Stomach smooth muscle (tissue), 2 donors: ENCODE data around the gene KPTN.
A peak's percentile ranks its signal among the peaks of the same experiment; 100 is the strongest.

ENCODE experiments used
- H3K27ac ChIP-seq: one replicate; pipeline ENCODE4 v1.7.0; 2013; ENCODE audit warnings: mild to moderate bottlenecking, low read length, inconsistent platforms
- H3K27me3 ChIP-seq, 2 donors: one replicate each; pipeline ENCODE4 v1.7.0; 2013; ENCODE audit warnings: low read length in 2 of 2; ENCODE audit not compliant: insufficient read depth in 2 of 2, control insufficient read depth in 1 of 2
- H3K36me3 ChIP-seq, 2 donors: one replicate each; pipeline ENCODE4 v1.7.0; 2013; ENCODE audit warnings: low read length in 2 of 2; ENCODE audit not compliant: control insufficient read depth in 2 of 2, insufficient read depth in 2 of 2
- H3K4me1 ChIP-seq: one replicate; pipeline ENCODE4 v1.7.0; 2013; ENCODE audit warnings: low read length; ENCODE audit not compliant: control insufficient read depth, insufficient read depth
- H3K4me3 ChIP-seq, 2 donors: one replicate each; pipeline ENCODE4 v1.7.0; 2013; ENCODE audit warnings: low read length in 2 of 2
- H3K9ac ChIP-seq, 2 donors: one replicate each; pipeline ENCODE4 v1.7.0; 2013; ENCODE audit warnings: low read length in 2 of 2, mild to moderate bottlenecking in 1 of 2
- H3K9me3 ChIP-seq, 2 donors: one replicate each; pipeline ENCODE4 v1.7.0; 2013; ENCODE audit warnings: low read length in 2 of 2; ENCODE audit not compliant: control insufficient read depth in 2 of 2
- donor health status: healthy.
- donor health status: Pancreatic carcinoma.

Gene KPTN

GRCh38 chr19:47497050-47497766 is 13.2 kb upstream of the KPTN start:
- Histone ChIP-seq H3K27me3 (no peaks in the 10 kb centered on the region), H3K4me1 (peaks cover 4% of the 10 kb centered on the region), H3K4me3 (no peak overlapping the region), H3K27ac (no peak overlapping the region), H3K36me3 (peaks cover 36 to 44% of the 10 kb centered on the region in 2 donors), H3K9me3 (no peaks in the 10 kb centered on the region), H3K9ac (no peak overlapping the region)

- no peak overlapping the region for H3K9ac ChIP-seq
- peaks cover 39 to 49% of the 10 kb centered on the region in 2 donors for H3K36me3 ChIP-seq
- H3K27ac ChIP-seq = peak overlapping the region; percentile 6
- no peak overlapping the region for H3K4me3 ChIP-seq
- no peaks in the 10 kb centered on the region for H3K4me1 ChIP-seq
- H3K9me3 ChIP-seq = no peaks in the 10 kb centered on the region
- H3K27me3 ChIP-seq = no peaks in the 10 kb centered on the region
Measured at GRCh38 chr19:47495478-47496372, 11.7 kb upstream of the KPTN start.

- no peak overlapping the region for H3K27ac ChIP-seq
- no peak overlapping the region for H3K4me3 ChIP-seq
- no peaks in the 10 kb centered on the region for H3K27me3 ChIP-seq
Measured at GRCh38 chr19:47494729-47495128, 10.7 kb upstream of the KPTN start.

DNA sequence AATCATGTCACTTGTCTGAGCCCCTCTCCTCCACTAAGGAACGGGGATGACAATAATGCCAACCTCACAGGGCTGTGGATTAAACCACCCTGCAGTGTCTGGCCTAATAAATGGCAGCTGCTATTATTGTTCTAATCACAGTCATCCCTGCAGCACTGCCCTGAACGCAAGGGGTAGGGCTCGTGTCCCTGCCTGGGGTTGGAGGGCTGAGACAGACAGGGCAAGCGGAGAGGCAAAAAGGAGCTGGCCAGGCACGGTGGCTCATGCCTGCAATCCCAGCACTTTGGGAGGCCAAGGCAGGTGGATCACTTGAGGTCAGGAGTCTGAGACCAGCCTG is 10.2 kb upstream of the KPTN start:
- H3K4me1 ChIP-seq = no peaks in the 10 kb centered on the region
- no peak overlapping the region for H3K27ac ChIP-seq
- H3K9ac ChIP-seq = no peak overlapping the region
- no peak overlapping the region for H3K4me3 ChIP-seq
- H3K27me3 ChIP-seq = no peaks in the 10 kb centered on the region
- no peaks in the 10 kb centered on the region for H3K9me3 ChIP-seq
- peaks cover 40 to 47% of the 10 kb centered on the region in 2 donors for H3K36me3 ChIP-seq

More at GRCh38 chr19:47494729-47495128, 10.7 kb upstream of the KPTN start:
- H3K9ac ChIP-seq = no peak overlapping the region
- no peaks in the 10 kb centered on the region for H3K4me1 ChIP-seq
- H3K36me3 ChIP-seq = peaks cover 38 to 48% of the 10 kb centered on the region in 2 donors
- no peaks in the 10 kb centered on the region for H3K9me3 ChIP-seq

DNA sequence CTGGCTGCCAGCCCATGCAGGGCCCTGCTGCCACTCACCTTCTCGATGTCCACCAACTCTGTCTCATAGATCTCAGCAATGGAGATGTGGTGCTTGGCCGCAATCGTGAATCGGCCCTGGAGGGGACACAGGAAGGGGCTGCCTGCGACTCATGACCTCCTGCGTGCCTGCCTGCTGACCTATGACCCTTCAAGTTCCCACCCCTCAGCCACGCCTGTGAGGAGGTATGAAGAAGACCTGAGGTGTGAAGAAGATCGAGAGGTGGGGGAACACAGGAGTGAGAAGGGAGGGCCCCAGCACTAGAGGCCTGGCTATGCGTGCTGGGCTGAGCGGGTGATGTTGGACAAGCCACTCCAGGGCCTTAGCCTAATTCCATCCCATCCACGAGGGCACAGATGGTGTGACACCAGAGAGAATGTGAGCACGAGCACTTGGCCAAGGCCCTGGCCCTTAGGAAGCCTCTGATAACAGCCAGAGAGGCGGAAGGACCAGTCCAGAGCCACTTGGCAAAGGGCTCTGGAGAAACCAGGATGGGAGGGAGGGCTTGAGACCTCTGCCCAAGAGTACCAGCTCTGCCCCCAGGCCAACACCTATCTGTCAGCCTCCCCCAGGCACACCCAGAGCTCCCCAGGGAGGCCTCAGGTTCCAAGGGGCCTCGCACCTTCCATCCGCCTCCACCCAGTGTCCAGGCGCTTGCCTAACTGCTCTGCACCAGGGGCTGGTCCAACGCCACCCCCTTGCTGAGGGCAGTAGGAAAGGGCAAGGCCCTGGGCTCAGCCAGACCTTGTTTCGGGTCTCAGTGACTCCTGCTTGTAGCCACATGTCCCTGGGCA is 9.6 kb upstream of the KPTN start:
- Histone ChIP-seq H3K27ac (no peak overlapping the region), H3K4me1 (peaks cover 2% of the 10 kb centered on the region)

GRCh38 chr19:47492571-47493377 is 8.8 kb upstream of the KPTN start:
- peaks cover 2% of the 10 kb centered on the region for H3K4me1 ChIP-seq
- no peaks in the 10 kb centered on the region for H3K27me3 ChIP-seq
- no peak overlapping the region for H3K4me3 ChIP-seq
- peaks cover 42 to 44% of the 10 kb centered on the region in 2 donors for H3K36me3 ChIP-seq
- no peaks in the 10 kb centered on the region for H3K9me3 ChIP-seq
- no peak overlapping the region for H3K9ac ChIP-seq
- H3K27ac ChIP-seq = no peak overlapping the region

More for the DNA sequence above, 9.6 kb upstream of the KPTN start:
- Histone ChIP-seq H3K9ac (no peak overlapping the region), H3K4me3 (no peak overlapping the region), H3K36me3 (peaks cover 41 to 44% of the 10 kb centered on the region in 2 donors), H3K27me3 (no peaks in the 10 kb centered on the region), H3K9me3 (no peaks in the 10 kb centered on the region)

DNA sequence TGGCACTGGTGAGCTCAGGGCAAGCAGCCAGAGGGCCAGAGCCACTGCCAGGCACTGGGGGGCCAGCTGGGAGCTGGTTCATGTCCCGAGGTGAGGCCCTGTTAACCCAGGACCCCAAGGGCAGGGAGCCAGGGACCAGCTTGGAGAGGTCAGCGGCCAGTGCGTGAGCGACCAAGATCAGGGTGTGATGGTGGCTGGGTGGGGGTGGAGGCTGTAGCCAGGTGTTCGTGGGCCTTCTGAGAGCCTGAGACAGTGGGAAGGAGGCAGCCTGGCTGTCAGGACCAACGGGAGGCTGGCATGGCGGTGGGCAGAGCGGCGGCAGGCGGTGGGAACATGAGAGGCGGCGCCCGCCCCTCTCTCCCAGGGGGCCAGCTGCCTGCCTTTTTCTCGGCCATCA is 8.1 kb upstream of the KPTN start:
- H3K4me3 ChIP-seq = no peak overlapping the region
- peaks cover 44 to 47% of the 10 kb centered on the region in 2 donors for H3K36me3 ChIP-seq
- no peak overlapping the region for H3K9ac ChIP-seq
- H3K27me3 ChIP-seq = no peaks in the 10 kb centered on the region
- H3K27ac ChIP-seq = no peak overlapping the region
- H3K4me1 ChIP-seq = peaks cover 2% of the 10 kb centered on the region
- H3K9me3 ChIP-seq = no peaks in the 10 kb centered on the region

DNA sequence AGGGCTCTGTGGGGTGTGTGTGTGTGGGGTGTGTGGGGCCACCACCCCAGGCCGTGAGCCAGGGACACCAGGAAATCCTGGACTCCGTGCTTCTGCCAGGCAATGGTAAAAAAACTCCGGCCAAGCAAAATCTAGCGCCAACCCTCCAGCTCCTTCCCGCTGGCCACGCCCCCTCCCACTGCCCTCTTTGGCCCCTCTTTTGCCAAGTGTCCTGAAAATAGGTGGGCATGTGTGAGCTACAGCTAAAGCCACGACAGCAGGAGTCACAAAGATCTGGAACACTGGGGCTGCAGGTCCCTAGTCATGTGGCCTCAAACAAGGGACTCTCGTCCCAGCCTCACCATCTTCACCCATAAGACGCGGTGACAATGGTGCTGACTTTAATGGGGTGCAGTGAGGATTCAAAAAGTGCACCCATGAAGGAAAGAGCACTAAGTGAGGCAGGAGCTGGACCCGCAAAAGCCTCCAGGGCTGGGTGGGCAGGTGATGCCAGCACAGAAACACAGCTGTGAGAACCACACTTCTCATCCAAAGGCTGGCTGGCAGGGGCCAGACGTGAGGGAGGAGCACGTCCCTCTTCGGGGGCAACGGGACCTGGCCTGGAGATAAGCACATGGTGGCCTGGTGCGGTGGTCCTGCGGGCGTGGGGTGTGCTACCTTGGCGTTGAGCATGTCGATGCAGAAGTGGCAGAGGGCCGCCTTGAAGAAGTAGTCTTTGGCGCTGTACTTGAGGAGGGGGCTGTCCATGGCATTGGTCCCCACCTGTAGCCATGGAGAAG is 7.5 kb upstream of the KPTN start:
- no peak overlapping the region for H3K27ac ChIP-seq
- H3K27me3 ChIP-seq = no peaks in the 10 kb centered on the region
- H3K9me3 ChIP-seq = no peaks in the 10 kb centered on the region
- H3K36me3 ChIP-seq = peaks cover 40 to 41% of the 10 kb centered on the region in 2 donors
- no peak overlapping the region for H3K9ac ChIP-seq
- no peak overlapping the region for H3K4me3 ChIP-seq
- peaks cover 2% of the 10 kb centered on the region for H3K4me1 ChIP-seq

DNA sequence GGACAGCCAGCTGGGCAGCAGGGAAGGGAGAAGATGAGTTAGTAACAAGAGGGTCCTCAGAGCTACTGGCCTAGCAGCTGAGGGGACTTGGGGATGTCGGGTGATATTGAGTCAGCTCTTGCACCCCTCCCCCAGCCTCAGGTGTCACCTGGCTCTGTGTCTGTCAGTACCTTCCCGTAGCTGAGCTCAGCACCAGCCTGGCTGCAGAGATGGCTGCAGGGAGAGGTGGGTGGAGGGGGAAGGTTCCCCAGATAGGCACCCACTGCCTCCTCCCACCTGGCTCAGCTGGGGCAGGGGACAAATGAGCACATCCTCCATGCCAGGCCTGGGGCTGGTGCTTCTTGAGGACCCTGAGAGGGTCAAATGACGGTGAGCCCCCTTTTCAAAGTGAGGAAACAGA is 6.8 kb upstream of the KPTN start:
- Histone ChIP-seq H3K36me3 (peaks cover 34 to 39% of the 10 kb centered on the region in 2 donors), H3K9ac (no peak overlapping the region)

More for the DNA sequence above, 6.8 kb upstream of the KPTN start:
- Histone ChIP-seq H3K27me3 (no peaks in the 10 kb centered on the region), H3K4me3 (no peak overlapping the region), H3K27ac (no peak overlapping the region), H3K9me3 (no peaks in the 10 kb centered on the region), H3K4me1 (peaks cover 2% of the 10 kb centered on the region)
